GM12892 (cell line): ENCODE measurements around the gene EVL.

Experiments used
- POLR2A ChIP-seq: IDR thresholded peaks from 2 replicates; pipeline ENCODE4 v1.6.1; 2011; ENCODE audit warnings: low read depth, low read length, control low read depth
- POLR2AphosphoS5 ChIP-seq: IDR thresholded peaks from 2 replicates; pipeline ENCODE4 v1.6.1; 2011; ENCODE audit warnings: low read depth, low read length, control low read depth

DNA sequence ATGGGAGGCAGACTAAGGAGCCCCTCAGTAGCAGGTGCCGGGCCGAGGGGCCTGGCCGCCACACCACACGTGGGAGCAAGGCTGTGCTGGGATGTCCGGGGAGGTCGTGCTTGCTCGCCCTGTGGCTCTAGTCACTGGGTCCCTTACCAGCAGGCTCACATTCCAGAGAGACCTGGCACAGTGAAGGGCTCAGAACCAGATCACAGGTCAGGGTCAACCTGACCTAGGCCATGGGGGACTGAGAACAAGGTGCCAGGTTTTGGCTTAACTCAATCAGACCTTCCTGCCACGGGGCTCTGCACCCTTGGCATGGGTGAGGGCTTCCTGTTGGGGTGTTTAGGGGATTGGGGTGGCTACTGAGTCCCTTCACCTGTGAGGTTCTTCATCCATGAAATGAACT lies 72.0 kb downstream of the EVL start:
- TF ChIP-seq POLR2A = no peak
- no peak for TF ChIP-seq POLR2AphosphoS5
